MM.1S (cell line): Measurements from ENCODE around the gene PKD1L1.

Experiments used
- EZH2 ChIP-seq: fragments of 300-600 bp; sonication (generic); optimal IDR thresholded peaks from 2 replicates; pipeline ENCODE3; 2017; ENCODE audit warnings: low read depth, mild to moderate bottlenecking, antibody characterized with exemption, low read length, mixed read lengths
- EZH2phosphoT487 ChIP-seq: fragments of 300-600 bp; sonication (generic); IDR thresholded peaks from 2 replicates; pipeline ENCODE4 v1.6.1; 2018; ENCODE audit warnings: antibody characterized with exemption, low read length
- TF ChIP-seq, protein P1 (sequence below): fragments of 300-600 bp; sonication (generic); IDR thresholded peaks from 2 replicates; pipeline ENCODE4 v1.5.1; 2016; ENCODE audit warnings: antibody characterized with exemption, low read length, mixed read lengths

DNA sequence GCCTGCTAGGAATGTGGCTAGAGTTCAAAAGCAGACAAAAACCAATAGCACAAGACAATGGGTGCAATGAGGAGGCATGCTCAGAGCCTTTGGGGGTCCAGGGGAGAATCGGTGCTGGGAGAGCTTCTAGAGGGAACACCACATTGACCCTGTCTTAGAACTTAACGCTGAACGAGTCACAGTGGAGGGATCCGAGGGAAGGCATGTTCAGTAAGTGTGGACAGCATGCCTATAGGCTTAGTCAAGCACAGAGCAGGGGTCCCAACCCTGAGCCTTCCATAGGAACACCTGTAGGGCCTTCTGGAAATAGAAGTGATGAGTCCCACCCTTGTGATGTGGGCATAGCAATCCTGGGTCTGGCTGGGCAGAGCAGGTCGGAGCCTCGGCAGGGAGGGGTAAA lies 148.7 kb downstream of the PKD1L1 start:
- TF ChIP-seq EZH2: no peak
- TF ChIP-seq, protein P1, sequence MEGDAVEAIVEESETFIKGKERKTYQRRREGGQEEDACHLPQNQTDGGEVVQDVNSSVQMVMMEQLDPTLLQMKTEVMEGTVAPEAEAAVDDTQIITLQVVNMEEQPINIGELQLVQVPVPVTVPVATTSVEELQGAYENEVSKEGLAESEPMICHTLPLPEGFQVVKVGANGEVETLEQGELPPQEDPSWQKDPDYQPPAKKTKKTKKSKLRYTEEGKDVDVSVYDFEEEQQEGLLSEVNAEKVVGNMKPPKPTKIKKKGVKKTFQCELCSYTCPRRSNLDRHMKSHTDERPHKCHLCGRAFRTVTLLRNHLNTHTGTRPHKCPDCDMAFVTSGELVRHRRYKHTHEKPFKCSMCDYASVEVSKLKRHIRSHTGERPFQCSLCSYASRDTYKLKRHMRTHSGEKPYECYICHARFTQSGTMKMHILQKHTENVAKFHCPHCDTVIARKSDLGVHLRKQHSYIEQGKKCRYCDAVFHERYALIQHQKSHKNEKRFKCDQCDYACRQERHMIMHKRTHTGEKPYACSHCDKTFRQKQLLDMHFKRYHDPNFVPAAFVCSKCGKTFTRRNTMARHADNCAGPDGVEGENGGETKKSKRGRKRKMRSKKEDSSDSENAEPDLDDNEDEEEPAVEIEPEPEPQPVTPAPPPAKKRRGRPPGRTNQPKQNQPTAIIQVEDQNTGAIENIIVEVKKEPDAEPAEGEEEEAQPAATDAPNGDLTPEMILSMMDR: no peak
- TF ChIP-seq EZH2phosphoT487: no peak
